Urinary bladder (tissue), 4 donors: ENCODE results near the gene KRTAP29-1. TPM values are rescaled to one million over a fixed set of nuclear protein-coding genes. Genes with fewer than 3 reads are reported as not detected.
"Not testable (repeated sequence)": the region's sequence is repeated elsewhere in the genome, so short reads cannot be mapped to it uniquely, and the experiment has no call there.

Experiments used
- DNase-seq: peaks from one replicate; pipeline ENCODE4 v3.0.0-alpha.2; 2015; ENCODE audit errors: extremely low spot score
- H3K27ac ChIP-seq: one replicate; pipeline ENCODE4 v1.5.1; 2013; ENCODE audit warnings: low read depth, mild to moderate bottlenecking, moderate library complexity
- H3K36me3 ChIP-seq: one replicate; pipeline ENCODE4 v1.6.1; 2013; ENCODE audit warnings: mild to moderate bottlenecking, moderate library complexity; ENCODE audit not compliant: insufficient read depth
- H3K4me1 ChIP-seq: one replicate; pipeline ENCODE4 v1.6.1; 2013; ENCODE audit warnings: mild to moderate bottlenecking, moderate library complexity; ENCODE audit not compliant: insufficient read depth
- H3K4me3 ChIP-seq: one replicate; pipeline ENCODE4 v1.5.1; 2013; ENCODE audit warnings: low read depth, low read length
- WGBS: extraction: QIAGEN DNeasy Blood & Tissue Kit; methylation state at CpG from one replicate; pipeline ENCODE4 v1.1.7; 2013; 5-methylcytosine and 5-hydroxymethylcytosine counted together
- polyA plus RNA-seq: library from polyadenylated mRNA; stranded (reverse); fragments of 200-250 nt; gene quantifications from one replicate; pipeline ENCODE4 v1.2.3, GENCODE V29; 2013
- small RNA-seq: library from RNA; depleted of rRNA; stranded (forward); fragments of <200 nt; gene quantifications from one replicate; pipeline ENCODE3, GENCODE V24; 2014
- total RNA-seq: library from RNA; depleted of rRNA; stranded (reverse); fragments of >200 nt; gene quantifications from one replicate; pipeline ENCODE4 v1.2.3, GENCODE V29; 2014
- donor health status: healthy with polysubstance abuse.
- donor health status: healthy.

The KRTAP29-1 gene
- total and polyA plus RNA-seq, 2 donors = not detected

DNA sequence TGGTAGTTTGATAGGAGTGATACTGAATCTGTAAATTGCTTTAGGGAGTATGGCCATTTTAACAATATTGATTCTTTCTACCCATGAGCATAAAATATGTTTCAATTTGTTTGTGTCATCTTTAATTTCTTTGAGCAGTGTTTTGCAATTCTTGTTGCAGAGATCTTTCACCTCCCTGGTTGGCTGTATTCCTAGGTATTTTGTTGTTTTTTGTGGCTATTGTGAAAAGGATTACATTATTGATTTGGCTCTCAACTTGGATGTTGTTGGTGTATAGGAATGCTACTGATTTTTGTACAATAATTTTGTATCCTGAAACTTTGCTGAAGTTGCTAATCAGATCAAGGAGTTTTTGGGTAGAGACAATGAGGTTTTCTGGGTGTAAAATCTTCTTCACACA is 44.2 kb downstream of the KRTAP29-1 start:
- Histone ChIP-seq H3K27ac (no peak overlapping the region), H3K4me1 (no peaks in the 10 kb centered on the region), H3K36me3 (no peaks in the 10 kb centered on the region), H3K4me3 (no peak overlapping the region)
- no peak for DNase-seq

DNA sequence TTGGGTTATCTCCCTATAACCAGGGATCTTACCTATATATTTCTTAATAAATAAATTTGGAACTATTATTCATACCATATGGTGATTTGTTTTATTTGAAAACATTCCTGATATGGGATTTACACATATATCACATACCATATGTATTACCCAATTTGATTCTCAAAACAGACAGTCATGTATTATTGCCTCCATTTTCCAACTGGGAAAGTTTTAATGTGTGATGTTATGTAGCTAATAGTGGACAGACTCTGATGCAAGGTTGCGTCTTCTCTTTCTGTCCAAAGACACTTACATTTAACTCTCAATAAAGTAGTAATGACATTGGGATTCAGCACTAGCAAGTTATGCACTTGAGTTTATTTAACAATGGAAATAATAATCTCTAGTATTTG is 46.4 kb downstream of the KRTAP29-1 start:
- no peaks in the 10 kb centered on the region for H3K4me1 ChIP-seq
- H3K27ac ChIP-seq = no peak overlapping the region
- 84% methylated on average over 1 of the region's 1 CpG for WGBS
- H3K4me3 ChIP-seq = no peak overlapping the region
- H3K36me3 ChIP-seq = no peaks in the 10 kb centered on the region
- no peak for DNase-seq

DNA sequence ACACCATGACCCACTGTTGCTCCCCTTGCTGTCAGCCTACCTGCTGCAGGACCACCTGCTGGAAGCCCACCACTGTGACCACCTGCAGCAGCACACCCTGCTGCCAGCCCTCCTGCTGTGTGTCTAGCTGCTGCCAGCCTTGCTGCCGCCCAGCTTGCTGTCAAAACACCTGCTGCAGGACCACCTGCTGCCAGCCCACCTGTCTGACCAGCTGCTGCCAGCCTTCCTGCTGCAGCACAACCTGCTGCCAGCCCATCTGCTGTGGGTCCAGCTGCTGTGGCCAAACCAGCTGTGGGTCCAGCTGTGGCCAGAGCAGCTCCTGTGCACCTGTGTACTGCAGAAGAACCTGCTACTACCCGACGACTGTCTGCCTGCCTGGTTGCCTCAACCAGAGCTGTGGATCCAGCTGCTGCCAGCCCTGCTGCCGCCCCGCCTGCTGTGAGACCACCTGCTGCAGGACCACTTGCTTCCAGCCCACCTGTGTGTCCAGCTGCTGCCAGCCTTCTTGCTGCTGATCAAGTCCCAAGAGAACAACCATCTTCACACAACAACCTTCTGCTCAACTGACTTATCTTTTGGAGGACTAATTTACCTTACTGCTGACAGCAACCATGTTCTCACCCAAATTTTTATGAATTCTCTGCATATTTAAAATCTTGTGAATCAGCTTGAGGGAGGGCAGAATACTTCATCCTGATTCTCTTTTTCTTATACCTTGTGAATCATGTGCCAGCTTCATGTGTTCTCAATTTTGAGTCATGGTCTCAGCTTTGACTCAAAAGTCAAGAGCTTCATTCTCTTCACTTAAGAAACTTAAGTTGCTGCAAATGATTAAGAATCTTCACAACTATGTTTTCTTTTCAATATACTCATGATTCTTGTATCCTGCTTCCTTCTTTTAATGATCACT is 47.0 kb downstream of the KRTAP29-1 start, which contains the start of gene KRTAP9-9:
Gene KRTAP9-9 (plus strand): TSS at position 4 of the 910 bp plus-strand sequence.
- H3K4me3 ChIP-seq, H3K27ac ChIP-seq, H3K36me3 ChIP-seq, DNase-seq, H3K4me1 ChIP-seq: not testable (repeated sequence)
- 78% methylated on average over 5 of the region's 5 CpGs for WGBS

- Histone ChIP-seq H3K4me1 (no peaks in the 10 kb centered on the region), H3K4me3 (no peak overlapping the region), H3K36me3 (no peaks in the 10 kb centered on the region), H3K27ac (no peak overlapping the region)
- WGBS = 44% methylated on average over 1 of the region's 1 CpG
- no peak for DNase-seq
Observed at GRCh38 chr17:41254861-41255260, 47.8 kb downstream of the KRTAP29-1 start.

Small RNA genes within 50 kb of the gene (small RNA-seq; reads per million reads assigned to genes)
- not detected for gene KRTAP9-10P

Other genes starting within 250 kb of the KRTAP29-1 start
Only the 30 nearest of the 37 such genes appear.
- not detected for gene KRTAP4-16, start 200.6 kb downstream of the KRTAP29-1 start, total RNA-seq
- gene KRTAP4-16, start 200.6 kb downstream of the KRTAP29-1 start, polyA plus RNA-seq = not detected
- not detected for gene KRTAP4-9, start 197.5 kb downstream of the KRTAP29-1 start, total RNA-seq
- gene KRTAP4-9, start 197.5 kb downstream of the KRTAP29-1 start, polyA plus RNA-seq = not detected
- gene KRTAP4-11, start 184.5 kb downstream of the KRTAP29-1 start, total RNA-seq = not detected
- gene KRTAP4-11, start 184.5 kb downstream of the KRTAP29-1 start, polyA plus RNA-seq = not detected
- not detected for gene KRTAP4-12, start 178.7 kb downstream of the KRTAP29-1 start, total RNA-seq
- not detected for gene KRTAP4-12, start 178.7 kb downstream of the KRTAP29-1 start, polyA plus RNA-seq
- gene KRTAP4-6, start 162.3 kb downstream of the KRTAP29-1 start, total RNA-seq = not detected
- gene KRTAP4-6, start 162.3 kb downstream of the KRTAP29-1 start, polyA plus RNA-seq = not detected
- not detected for gene KRTAP4-5, start 153.0 kb downstream of the KRTAP29-1 start, total RNA-seq
- not detected for gene KRTAP4-5, start 153.0 kb downstream of the KRTAP29-1 start, polyA plus RNA-seq
- not detected for gene KRTAP4-4, start 142.1 kb downstream of the KRTAP29-1 start, total RNA-seq
- gene KRTAP4-4, start 142.1 kb downstream of the KRTAP29-1 start, polyA plus RNA-seq = not detected
- not detected for gene KRTAP4-3, start 134.6 kb downstream of the KRTAP29-1 start, total RNA-seq
- gene KRTAP4-3, start 134.6 kb downstream of the KRTAP29-1 start, polyA plus RNA-seq = not detected
- gene KRTAP4-2, start 124.6 kb downstream of the KRTAP29-1 start, total RNA-seq = not detected
- not detected for gene KRTAP4-2, start 124.6 kb downstream of the KRTAP29-1 start, polyA plus RNA-seq
- gene KRTAP4-1, start 117.9 kb downstream of the KRTAP29-1 start, total RNA-seq = not detected
- not detected for gene KRTAP4-1, start 117.9 kb downstream of the KRTAP29-1 start, polyA plus RNA-seq
- not detected for gene KRTAP9-1, start 113.0 kb downstream of the KRTAP29-1 start, total RNA-seq
- not detected for gene KRTAP9-1, start 113.0 kb downstream of the KRTAP29-1 start, polyA plus RNA-seq
- not detected for gene KRTAP9-2, start 76.2 kb downstream of the KRTAP29-1 start, total RNA-seq
- gene KRTAP9-2, start 76.2 kb downstream of the KRTAP29-1 start, polyA plus RNA-seq = not detected
- not detected for gene KRTAP9-3, start 70.4 kb downstream of the KRTAP29-1 start, total RNA-seq
- not detected for gene KRTAP9-3, start 70.4 kb downstream of the KRTAP29-1 start, polyA plus RNA-seq
- not detected for gene KRTAP9-8, start 64.9 kb downstream of the KRTAP29-1 start, total RNA-seq
- gene KRTAP9-8, start 64.9 kb downstream of the KRTAP29-1 start, polyA plus RNA-seq = not detected
- not detected for gene KRTAP9-4, start 53.2 kb downstream of the KRTAP29-1 start, total RNA-seq
- not detected for gene KRTAP9-4, start 53.2 kb downstream of the KRTAP29-1 start, polyA plus RNA-seq
- not detected for gene KRTAP9-9, start 47.5 kb downstream of the KRTAP29-1 start, total RNA-seq
- gene KRTAP9-9, start 47.5 kb downstream of the KRTAP29-1 start, polyA plus RNA-seq = not detected
- gene KRTAP9-6, start 37.5 kb downstream of the KRTAP29-1 start, total RNA-seq = not detected
- not detected for gene KRTAP9-6, start 37.5 kb downstream of the KRTAP29-1 start, polyA plus RNA-seq
- gene KRTAP9-7, start 27.2 kb downstream of the KRTAP29-1 start, total RNA-seq = not detected
- gene KRTAP9-7, start 27.2 kb downstream of the KRTAP29-1 start, polyA plus RNA-seq = not detected
- gene KRTAP16-1, start 6.5 kb upstream of the KRTAP29-1 start, total RNA-seq = not detected
- not detected for gene KRTAP16-1, start 6.5 kb upstream of the KRTAP29-1 start, polyA plus RNA-seq
- gene KRTAP17-1, start 12.9 kb upstream of the KRTAP29-1 start, total RNA-seq = not detected
- not detected for gene KRTAP17-1, start 12.9 kb upstream of the KRTAP29-1 start, polyA plus RNA-seq
- gene KRT33A, start 48.0 kb upstream of the KRTAP29-1 start, total RNA-seq = not detected
- gene KRT33A, start 48.0 kb upstream of the KRTAP29-1 start, polyA plus RNA-seq = not detected
- gene KRT33B, start 67.0 kb upstream of the KRTAP29-1 start, total RNA-seq = not detected
- gene KRT33B, start 67.0 kb upstream of the KRTAP29-1 start, polyA plus RNA-seq = not detected
- not detected for gene KRT34, start 79.5 kb upstream of the KRTAP29-1 start, total RNA-seq
- gene KRT34, start 79.5 kb upstream of the KRTAP29-1 start, polyA plus RNA-seq = not detected
- gene KRT31, start 94.8 kb upstream of the KRTAP29-1 start, total RNA-seq = 0.16 TPM
- gene KRT31, start 94.8 kb upstream of the KRTAP29-1 start, polyA plus RNA-seq = not detected
- not detected for gene KRT37, start 121.7 kb upstream of the KRTAP29-1 start, total RNA-seq
- not detected for gene KRT37, start 121.7 kb upstream of the KRTAP29-1 start, polyA plus RNA-seq
- gene KRT38, start 138.1 kb upstream of the KRTAP29-1 start, total RNA-seq = not detected
- gene KRT38, start 138.1 kb upstream of the KRTAP29-1 start, polyA plus RNA-seq = not detected
- not detected for gene KRT32, start 164.5 kb upstream of the KRTAP29-1 start, total RNA-seq
- not detected for gene KRT32, start 164.5 kb upstream of the KRTAP29-1 start, polyA plus RNA-seq
- not detected for gene KRT35, start 178.3 kb upstream of the KRTAP29-1 start, total RNA-seq
- not detected for gene KRT35, start 178.3 kb upstream of the KRTAP29-1 start, polyA plus RNA-seq
- not detected for gene KRT36, start 187.1 kb upstream of the KRTAP29-1 start, total RNA-seq
- not detected for gene KRT36, start 187.1 kb upstream of the KRTAP29-1 start, polyA plus RNA-seq
- gene KRT13, start 202.8 kb upstream of the KRTAP29-1 start, total RNA-seq = 356 TPM
- gene KRT13, start 202.8 kb upstream of the KRTAP29-1 start, polyA plus RNA-seq = 401 TPM